Ishikawa (cell line): ENCODE data around the gene RGP1.

Experiments used
- CREB1 ChIP-seq: IDR thresholded peaks from 2 replicates; pipeline ENCODE4 v1.6.1; 2012; ENCODE audit warnings: low read depth
- EGR1 ChIP-seq: IDR thresholded peaks from 2 replicates; pipeline ENCODE4 v1.6.1; 2012
- EP300 ChIP-seq: IDR thresholded peaks from 2 replicates; pipeline ENCODE4 v1.6.1; 2012; ENCODE audit warnings: borderline replicate concordance
- FOXM1 ChIP-seq: IDR thresholded peaks from 2 replicates; pipeline ENCODE4 v1.6.1; 2012; ENCODE audit warnings: low read depth, borderline replicate concordance
- NFIC ChIP-seq: IDR thresholded peaks from 2 replicates; pipeline ENCODE4 v1.6.1; 2012
- TAF1 ChIP-seq: IDR thresholded peaks from 2 replicates; pipeline ENCODE4 v1.6.1; 2012; ENCODE audit warnings: low read depth, mild to moderate bottlenecking
- TCF12 ChIP-seq: IDR thresholded peaks from 2 replicates; pipeline ENCODE4 v1.6.1; 2012; ENCODE audit warnings: low read depth
- TEAD4 ChIP-seq: IDR thresholded peaks from 2 replicates; pipeline ENCODE4 v1.6.1; 2012
- YY1 ChIP-seq: IDR thresholded peaks from 2 replicates; pipeline ENCODE4 v1.6.1; 2012; ENCODE audit warnings: low read depth
- ZBTB7A ChIP-seq: IDR thresholded peaks from 2 replicates; pipeline ENCODE4 v1.6.1; 2012; ENCODE audit warnings: low read depth
- TF ChIP-seq, protein P1 (sequence below): IDR thresholded peaks from 2 replicates; pipeline ENCODE4 v1.6.1; 2012
- TF ChIP-seq, protein P2 (sequence below): IDR thresholded peaks from 2 replicates; pipeline ENCODE4 v1.6.1; 2012; ENCODE audit warnings: low read depth, mild to moderate bottlenecking
- TF ChIP-seq, protein P3 (sequence below): IDR thresholded peaks from 2 replicates; pipeline ENCODE4 v1.6.1; 2012

DNA sequence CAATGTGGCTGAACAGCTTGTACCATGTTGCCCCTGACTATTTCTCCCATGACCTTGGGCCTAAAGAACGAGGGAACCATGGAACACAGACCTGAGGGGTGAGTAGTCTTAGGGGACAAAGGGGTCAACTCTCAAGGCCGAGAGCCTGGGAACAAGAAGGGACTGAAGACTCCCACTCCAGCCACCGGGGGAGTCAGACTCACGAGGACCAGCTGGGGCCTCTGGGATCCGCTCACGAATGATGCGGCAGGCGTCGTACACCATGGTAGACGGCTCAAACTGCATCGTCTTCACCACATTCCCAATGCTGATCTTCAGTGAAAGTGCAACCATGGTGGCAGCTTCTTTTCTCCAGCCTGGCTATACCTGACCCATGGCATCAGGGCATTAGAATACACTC, 23.7 kb upstream of the RGP1 start:
- TF ChIP-seq EP300 (no peak), TEAD4 (no peak), YY1 (no peak), TAF1 (no peak), EGR1 (no peak), TCF12 (no peak), FOXM1 (no peak), NFIC (no peak), CREB1 (no peak), ZBTB7A (no peak)
- TF ChIP-seq, protein P1, sequence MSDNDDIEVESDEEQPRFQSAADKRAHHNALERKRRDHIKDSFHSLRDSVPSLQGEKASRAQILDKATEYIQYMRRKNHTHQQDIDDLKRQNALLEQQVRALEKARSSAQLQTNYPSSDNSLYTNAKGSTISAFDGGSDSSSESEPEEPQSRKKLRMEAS: no peak
- TF ChIP-seq, protein P2, sequence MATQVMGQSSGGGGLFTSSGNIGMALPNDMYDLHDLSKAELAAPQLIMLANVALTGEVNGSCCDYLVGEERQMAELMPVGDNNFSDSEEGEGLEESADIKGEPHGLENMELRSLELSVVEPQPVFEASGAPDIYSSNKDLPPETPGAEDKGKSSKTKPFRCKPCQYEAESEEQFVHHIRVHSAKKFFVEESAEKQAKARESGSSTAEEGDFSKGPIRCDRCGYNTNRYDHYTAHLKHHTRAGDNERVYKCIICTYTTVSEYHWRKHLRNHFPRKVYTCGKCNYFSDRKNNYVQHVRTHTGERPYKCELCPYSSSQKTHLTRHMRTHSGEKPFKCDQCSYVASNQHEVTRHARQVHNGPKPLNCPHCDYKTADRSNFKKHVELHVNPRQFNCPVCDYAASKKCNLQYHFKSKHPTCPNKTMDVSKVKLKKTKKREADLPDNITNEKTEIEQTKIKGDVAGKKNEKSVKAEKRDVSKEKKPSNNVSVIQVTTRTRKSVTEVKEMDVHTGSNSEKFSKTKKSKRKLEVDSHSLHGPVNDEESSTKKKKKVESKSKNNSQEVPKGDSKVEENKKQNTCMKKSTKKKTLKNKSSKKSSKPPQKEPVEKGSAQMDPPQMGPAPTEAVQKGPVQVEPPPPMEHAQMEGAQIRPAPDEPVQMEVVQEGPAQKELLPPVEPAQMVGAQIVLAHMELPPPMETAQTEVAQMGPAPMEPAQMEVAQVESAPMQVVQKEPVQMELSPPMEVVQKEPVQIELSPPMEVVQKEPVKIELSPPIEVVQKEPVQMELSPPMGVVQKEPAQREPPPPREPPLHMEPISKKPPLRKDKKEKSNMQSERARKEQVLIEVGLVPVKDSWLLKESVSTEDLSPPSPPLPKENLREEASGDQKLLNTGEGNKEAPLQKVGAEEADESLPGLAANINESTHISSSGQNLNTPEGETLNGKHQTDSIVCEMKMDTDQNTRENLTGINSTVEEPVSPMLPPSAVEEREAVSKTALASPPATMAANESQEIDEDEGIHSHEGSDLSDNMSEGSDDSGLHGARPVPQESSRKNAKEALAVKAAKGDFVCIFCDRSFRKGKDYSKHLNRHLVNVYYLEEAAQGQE: no peak
- TF ChIP-seq, protein P3, sequence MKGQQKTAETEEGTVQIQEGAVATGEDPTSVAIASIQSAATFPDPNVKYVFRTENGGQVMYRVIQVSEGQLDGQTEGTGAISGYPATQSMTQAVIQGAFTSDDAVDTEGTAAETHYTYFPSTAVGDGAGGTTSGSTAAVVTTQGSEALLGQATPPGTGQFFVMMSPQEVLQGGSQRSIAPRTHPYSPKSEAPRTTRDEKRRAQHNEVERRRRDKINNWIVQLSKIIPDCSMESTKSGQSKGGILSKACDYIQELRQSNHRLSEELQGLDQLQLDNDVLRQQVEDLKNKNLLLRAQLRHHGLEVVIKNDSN: no peak
